NCI-H2227 (cell line): Measurements from ENCODE around the gene BICC1.

Source experiments
- DNase-seq: peaks from one replicate; lab custom pipeline; 2025; ENCODE audit not compliant: unreplicated experiment; lab: John Stamatoyannopoulos, UW

Gene BICC1

GRCh38 chr10:58698777-58699356 lies 186.2 kb downstream of the BICC1 start:
- DNase-seq: no peak

GRCh38 chr10:58700591-58700990 lies 187.9 kb downstream of the BICC1 start:
- DNase-seq: no peak

GRCh38 chr10:58701405-58702135 lies 188.9 kb downstream of the BICC1 start:
- DNase-seq: no peak

- DNase-seq: no peak
Measured at GRCh38 chr10:58704226-58704625, 191.6 kb downstream of the BICC1 start.

- no peak for DNase-seq
Measured at GRCh38 chr10:58704671-58705141, 192.0 kb downstream of the BICC1 start.

GRCh38 chr10:58706836-58707235 lies 194.2 kb downstream of the BICC1 start:
- no peak for DNase-seq

- no peak for DNase-seq
Measured at GRCh38 chr10:58712141-58712540, 199.5 kb downstream of the BICC1 start.

- no peak for DNase-seq
Measured at GRCh38 chr10:58712982-58713381, 200.3 kb downstream of the BICC1 start.

- no peak for DNase-seq
Measured at GRCh38 chr10:58714409-58714808, 201.7 kb downstream of the BICC1 start.

GRCh38 chr10:58715061-58715460 lies 202.4 kb downstream of the BICC1 start:
- DNase-seq: no peak

GRCh38 chr10:58718596-58718995 lies 205.9 kb downstream of the BICC1 start:
- no peak for DNase-seq

- DNase-seq: no peak
Measured at GRCh38 chr10:58721601-58722281, 209.1 kb downstream of the BICC1 start.

GRCh38 chr10:58723186-58723585 lies 210.5 kb downstream of the BICC1 start:
- no peak for DNase-seq

- no peak for DNase-seq
Measured at GRCh38 chr10:58723966-58724365, 211.3 kb downstream of the BICC1 start.

GRCh38 chr10:58724781-58725180 lies 212.1 kb downstream of the BICC1 start:
- no peak for DNase-seq

GRCh38 chr10:58725901-58726300 lies 213.2 kb downstream of the BICC1 start:
- DNase-seq: no peak

- DNase-seq: no peak
Measured at GRCh38 chr10:58727633-58728032, 215.0 kb downstream of the BICC1 start.

- DNase-seq: no peak
Measured at GRCh38 chr10:58731276-58731675, 218.6 kb downstream of the BICC1 start.

- DNase-seq: no peak
Measured at GRCh38 chr10:58733436-58733835, 220.8 kb downstream of the BICC1 start.

- no peak for DNase-seq
Measured at GRCh38 chr10:58734116-58734515, 221.4 kb downstream of the BICC1 start.

- no peak for DNase-seq
Measured at GRCh38 chr10:58734664-58735063, 222.0 kb downstream of the BICC1 start.

GRCh38 chr10:58735087-58735486 lies 222.4 kb downstream of the BICC1 start:
- DNase-seq: no peak
